ENCODE results near the gene CDH24.
"Not testable (repeated sequence)": the region's sequence is repeated elsewhere in the genome, so short reads cannot be mapped to it uniquely, and the experiment has no call there.

Gene CDH24

GRCh38 chr14:23020143-23021128 lies 36.9 kb downstream of the CDH24 start:
- DNase-seq (ENCODE audit: low read depth): no peak

GRCh38 chr14:23018107-23018506 lies 39.2 kb downstream of the CDH24 start:
- no peak for DNase-seq (ENCODE audit: low read depth)

GRCh38 chr14:23017091-23017490 lies 40.2 kb downstream of the CDH24 start:
- DNase-seq (ENCODE audit: low read depth): no peak

DNA sequence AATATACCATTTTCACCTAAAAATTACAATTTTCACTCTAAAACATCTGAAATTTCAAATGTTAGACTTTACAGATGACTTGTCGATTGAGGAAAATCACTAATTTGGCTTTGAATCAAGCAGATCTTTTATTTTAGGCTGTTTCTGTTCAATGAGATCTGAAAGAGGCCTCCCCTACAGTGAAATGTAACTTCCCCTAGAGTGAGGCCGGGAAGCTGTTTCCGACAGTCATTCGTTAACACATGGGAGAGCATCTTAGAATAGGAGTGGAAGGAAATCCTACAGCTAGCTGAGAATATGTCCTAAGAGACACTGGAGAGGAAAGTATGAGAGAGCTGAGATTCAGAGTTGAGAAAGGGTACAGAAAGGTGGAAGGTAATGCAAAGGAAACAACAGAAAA lies 41.7 kb downstream of the CDH24 start:
- no peak for DNase-seq (ENCODE audit: low read depth)

DNA sequence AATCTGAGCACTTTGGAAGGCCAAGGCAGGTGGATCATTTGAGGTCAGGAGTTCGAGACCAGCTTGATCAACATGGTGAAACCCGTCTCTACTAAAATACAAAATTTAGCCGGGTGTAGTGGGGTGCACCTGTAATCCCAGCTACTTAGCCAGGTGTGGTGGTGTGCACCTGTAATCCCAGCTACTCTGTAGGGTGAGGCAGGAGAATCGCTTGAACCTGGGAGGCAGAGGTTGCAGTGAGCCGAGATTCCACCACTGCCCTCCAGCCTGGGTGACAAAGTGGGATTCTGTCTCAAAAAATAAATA lies 43.6 kb downstream of the CDH24 start:
- not testable (repeated sequence) for DNase-seq (ENCODE audit: low read depth)

DNA sequence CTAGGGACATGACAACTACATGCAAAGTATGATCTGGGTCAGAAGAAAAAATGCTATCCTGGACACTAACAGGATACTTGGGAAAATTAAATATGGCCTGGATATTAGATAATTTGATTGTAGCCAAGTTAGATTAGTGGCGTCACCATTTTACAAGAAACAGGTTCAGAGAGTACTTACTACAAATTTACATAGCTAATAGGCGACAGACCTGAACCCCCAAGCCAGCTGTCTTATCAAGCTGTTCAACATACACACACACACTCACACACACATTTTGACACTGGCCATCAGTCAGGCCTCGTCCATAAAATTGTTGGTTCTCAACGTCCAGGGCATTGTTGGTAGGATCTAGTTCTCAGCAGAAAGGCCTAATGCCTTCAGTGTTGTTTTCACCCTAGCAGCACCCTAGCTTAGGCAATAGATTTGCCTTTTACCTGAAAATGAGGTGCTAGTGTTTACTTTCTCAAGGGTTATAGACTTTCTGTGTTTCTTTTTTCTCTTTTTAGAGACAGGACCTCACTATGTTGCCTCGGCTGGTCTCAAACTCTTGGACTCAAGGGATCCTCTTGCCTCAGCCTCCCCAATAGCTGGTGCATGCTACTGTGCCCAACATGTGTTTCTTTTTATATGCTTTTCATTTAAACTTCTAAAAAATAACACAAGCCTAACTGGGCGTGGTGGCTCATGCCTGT lies 44.1 kb downstream of the CDH24 start:
- no peak for DNase-seq (ENCODE audit: low read depth)

GRCh38 chr14:23009939-23010726 lies 47.2 kb downstream of the CDH24 start, which contains the start of gene C14orf93:
Gene C14orf93, minus strand, starts transcription at chr14:23010143. Its CDS starts 11,120 bp downstream, at chr14:22999023.
- peak; percentile 59 for DNase-seq (ENCODE audit: low read depth)

DNA sequence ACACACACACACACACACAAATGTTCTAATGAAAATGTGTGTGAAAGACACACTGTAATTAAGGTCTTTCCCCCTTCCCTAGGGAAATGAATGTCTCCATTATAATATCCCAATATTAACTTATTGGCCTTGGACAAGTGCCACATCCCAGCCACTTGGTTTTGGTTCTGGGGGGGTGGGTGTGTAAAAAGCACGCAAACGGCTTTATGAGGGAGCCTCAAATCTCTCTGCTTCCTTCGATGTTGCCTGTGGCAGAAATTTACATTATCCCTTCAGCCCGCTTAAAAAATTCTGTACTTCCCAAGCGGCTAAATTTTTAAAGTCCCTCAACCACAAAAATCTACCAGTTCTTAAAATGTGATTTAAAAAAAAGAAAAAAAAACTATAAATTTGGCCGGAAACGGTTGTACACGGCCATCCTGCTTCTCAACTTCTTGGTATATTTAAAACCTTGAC lies 47.8 kb downstream of the CDH24 start:
- no peak for DNase-seq (ENCODE audit: low read depth)

- DNase-seq (ENCODE audit: low read depth): no peak
Measured at GRCh38 chr14:23008831-23009230, 48.5 kb downstream of the CDH24 start.

GRCh38 chr14:23006544-23007419 lies 50.5 kb downstream of the CDH24 start:
- DNase-seq (ENCODE audit: low read depth): peak; percentile 86

GRCh38 chr14:23006188-23006534 lies 51.2 kb downstream of the CDH24 start:
- no peak for DNase-seq (ENCODE audit: low read depth)

DNA sequence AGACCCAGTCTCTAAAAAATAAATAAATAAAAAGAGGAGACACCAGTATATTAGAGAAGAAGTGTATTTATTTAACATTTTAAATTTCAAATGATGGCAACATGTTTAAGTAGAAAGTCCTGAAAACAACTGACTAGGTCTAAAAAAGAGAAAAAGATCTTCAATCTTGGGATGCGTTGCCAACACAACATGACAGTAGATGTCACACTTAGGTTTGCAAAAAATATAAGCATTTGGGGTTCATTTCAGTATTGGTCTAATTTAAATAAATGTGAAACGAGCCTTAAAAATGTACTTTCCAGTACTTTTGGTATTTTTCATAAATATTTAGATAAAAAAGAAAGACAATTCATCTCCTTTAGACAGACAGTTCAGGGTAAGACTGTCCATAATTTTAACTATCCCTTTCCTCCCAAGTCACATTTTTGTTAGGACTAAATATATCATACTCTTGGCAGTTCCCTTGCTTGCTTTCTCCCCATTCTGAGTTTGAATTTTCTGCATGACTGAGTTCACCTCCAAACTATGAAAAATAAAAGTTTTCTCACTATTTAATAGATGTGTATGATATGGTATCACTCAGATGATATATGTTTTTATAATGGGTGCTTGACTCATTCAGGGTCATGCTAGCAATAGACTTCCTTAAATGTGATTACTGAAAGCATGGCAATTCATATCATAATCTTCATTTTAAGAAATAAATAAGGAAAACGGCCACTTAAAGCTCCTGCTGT lies 51.7 kb downstream of the CDH24 start:
- no peak for DNase-seq (ENCODE audit: low read depth)

GRCh38 chr14:23004274-23004673 lies 53.0 kb downstream of the CDH24 start:
- not testable (repeated sequence) for DNase-seq (ENCODE audit: low read depth)

- no peak for DNase-seq (ENCODE audit: low read depth)
Measured at GRCh38 chr14:23002592-23002991, 54.7 kb downstream of the CDH24 start.

GRCh38 chr14:23000860-23001259 lies 56.5 kb downstream of the CDH24 start:
- DNase-seq (ENCODE audit: low read depth): no peak

DNA sequence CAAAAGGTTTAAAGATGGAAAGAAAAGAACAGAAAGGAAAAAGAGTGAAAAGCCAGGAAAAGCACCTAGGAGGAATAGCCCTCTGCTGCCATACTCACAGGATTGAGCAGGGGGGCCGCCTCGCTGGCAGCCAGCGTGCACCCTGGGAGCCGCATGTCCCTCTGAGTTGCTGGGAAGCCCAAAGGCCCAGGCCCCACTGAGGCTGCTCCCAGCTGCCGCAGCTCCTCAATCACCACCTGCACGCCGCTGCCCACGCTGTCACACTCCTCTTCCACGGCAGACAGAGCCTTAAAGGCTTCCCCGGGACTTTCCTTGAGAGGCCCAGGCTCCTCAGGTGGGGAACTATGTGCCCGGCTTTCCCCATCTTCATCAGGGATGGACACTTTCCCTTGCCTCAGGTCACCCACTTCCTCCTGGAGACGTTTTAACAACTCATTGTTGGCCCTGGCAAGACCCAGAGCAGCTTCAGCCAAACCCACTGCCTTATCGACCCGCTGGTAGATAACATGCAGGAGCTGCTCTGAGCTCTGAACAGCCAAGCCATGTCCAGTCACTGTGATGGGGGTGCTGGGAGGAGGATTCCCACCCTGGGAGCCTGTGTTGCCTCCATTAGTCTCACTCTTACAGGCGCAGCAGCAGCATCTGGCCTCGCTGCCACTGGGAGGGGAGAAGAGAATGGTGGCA lies 58.8 kb downstream of the CDH24 start:
- DNase-seq (ENCODE audit: low read depth): no peak

DNA sequence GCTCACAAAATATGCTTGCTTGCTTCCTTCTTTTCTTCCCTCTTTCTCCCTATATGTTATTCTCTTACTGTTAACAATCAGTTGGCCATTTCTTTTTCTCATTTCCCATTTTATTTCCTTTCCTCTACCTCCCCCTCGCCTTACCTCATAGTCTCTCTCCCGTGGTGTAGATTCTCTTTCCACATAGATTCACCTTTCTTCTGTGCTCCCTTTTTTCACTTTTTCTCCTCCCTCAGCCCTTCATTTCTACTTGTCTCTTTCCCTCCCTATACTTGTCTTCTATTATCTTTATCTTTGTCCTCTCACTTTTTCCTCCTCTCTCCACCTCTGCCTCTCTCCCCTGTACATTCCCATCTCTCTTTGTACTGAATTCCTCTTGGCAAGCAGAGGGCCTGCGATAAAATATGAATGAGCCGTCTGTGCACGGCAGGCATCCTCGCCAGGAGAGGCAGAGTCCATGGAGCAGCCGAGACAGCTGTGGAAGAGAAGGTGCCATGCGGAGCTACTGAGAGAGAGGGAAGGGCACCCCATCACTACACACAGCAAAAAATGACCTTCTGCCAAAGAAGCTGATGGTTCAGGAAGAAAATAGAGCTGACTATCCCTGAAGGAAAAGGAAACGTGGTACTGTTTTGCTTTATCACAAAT lies 59.5 kb downstream of the CDH24 start:
- no peak for DNase-seq (ENCODE audit: low read depth)

Measured in stimulated activated CD8-positive, alpha-beta memory T cell treated with anti-CD3 and anti-CD28 coated beads, Interleukin-15, amount 100 ng/mL, for 1 hour (primary cell).